Esophagus mucosa (tissue), 1 donor: ENCODE data around the gene CASP7. TPM values are rescaled to one million over a fixed set of nuclear protein-coding genes. Genes with fewer than 3 reads are reported as not detected.
"Not testable (repeated sequence)": the region's sequence is repeated elsewhere in the genome, so short reads cannot be mapped to it uniquely, and the experiment has no call there.

Experiments used
- ATAC-seq: fragments of 200-7000 bp; cut with Tn5 transposase; one replicate; pipeline ENCODE4 v1.9.1; 2020
- total RNA-seq: library from RNA; stranded (reverse); gene quantifications from one replicate; pipeline ENCODE4 v1.2.4, GENCODE V29; 2023
- donor health status: DM: yes; HTN: yes; CAD: no.

Gene CASP7
- total RNA-seq, 1 donor from 2014 or later = 14.0 TPM

- ATAC-seq = no peak
Observed at GRCh38 chr10:113754125-113754524, 74.4 kb downstream of the CASP7 start.

- no peak for ATAC-seq
Observed at GRCh38 chr10:113754768-113755167, 75.1 kb downstream of the CASP7 start.

- no peak for ATAC-seq
Observed at GRCh38 chr10:113756940-113757543, 77.3 kb downstream of the CASP7 start.

- no peak for ATAC-seq
Observed at GRCh38 chr10:113762083-113762482, 82.4 kb downstream of the CASP7 start.

GRCh38 chr10:113764582-113764981, 84.9 kb downstream of the CASP7 start:
- no peak for ATAC-seq

- no peak for ATAC-seq
Observed at GRCh38 chr10:113765910-113766309, 86.2 kb downstream of the CASP7 start.

GRCh38 chr10:113767222-113767621, 87.5 kb downstream of the CASP7 start:
- ATAC-seq = no peak

GRCh38 chr10:113770346-113770745, 90.6 kb downstream of the CASP7 start:
- ATAC-seq = no peak

- ATAC-seq = not testable (repeated sequence)
Observed at GRCh38 chr10:113771131-113771530, 91.4 kb downstream of the CASP7 start.

- ATAC-seq = no peak
Observed at GRCh38 chr10:113775686-113776294, 96.1 kb downstream of the CASP7 start.

- no peak for ATAC-seq
Observed at GRCh38 chr10:113776553-113776952, 96.8 kb downstream of the CASP7 start.

Other genes starting within 250 kb of the CASP7 start
- gene HABP2, start 126.9 kb upstream of the CASP7 start, total RNA-seq = 0.04 TPM
- 0.12 TPM for gene NRAP, start 15.9 kb upstream of the CASP7 start, total RNA-seq
- gene PLEKHS1, start 71.8 kb downstream of the CASP7 start, total RNA-seq = 1.0 TPM
- gene DCLRE1A, start 174.2 kb downstream of the CASP7 start, total RNA-seq = 3.7 TPM
- gene NHLRC2, start 174.7 kb downstream of the CASP7 start, total RNA-seq = 18.7 TPM